OCI-LY7 (cell line): ENCODE data around the gene KIAA1549.

Experiments used
- CTCF ChIP-seq: fragments of 200-600 bp; sonication (generic); conservative IDR thresholded peaks from 2 replicates; pipeline ENCODE4 v1.5.1; 2014; ENCODE audit warnings: mild to moderate bottlenecking, antibody characterized with exemption, low read length, moderate library complexity, mixed read lengths
- EZH2phosphoT487 ChIP-seq: fragments of 200-600 bp; sonication (generic); IDR thresholded peaks from 2 replicates; pipeline ENCODE4 v1.6.1; 2018; ENCODE audit warnings: low read depth, borderline replicate concordance, mild to moderate bottlenecking, mixed run types, antibody characterized with exemption, low read length, moderate library complexity, mixed read lengths

- no peak for TF ChIP-seq CTCF
- no peak for TF ChIP-seq EZH2phosphoT487
These were observed 104.9 kb downstream of the KIAA1549 start for GRCh38 chr7:138876326-138876725.
